HG02973 (cell line): ENCODE measurements around the gene POLA2.
"Not testable (repeated sequence)": the region's sequence is repeated elsewhere in the genome, so short reads cannot be mapped to it uniquely, and the experiment has no call there.

Experiments
- ATAC-seq: cut with Tn5 transposase; IDR thresholded peaks from one replicate; pipeline ENCODE4 v1.9.1; 2021; ENCODE audit warnings: moderate library complexity; ENCODE audit not compliant: unreplicated experiment

Gene POLA2

DNA sequence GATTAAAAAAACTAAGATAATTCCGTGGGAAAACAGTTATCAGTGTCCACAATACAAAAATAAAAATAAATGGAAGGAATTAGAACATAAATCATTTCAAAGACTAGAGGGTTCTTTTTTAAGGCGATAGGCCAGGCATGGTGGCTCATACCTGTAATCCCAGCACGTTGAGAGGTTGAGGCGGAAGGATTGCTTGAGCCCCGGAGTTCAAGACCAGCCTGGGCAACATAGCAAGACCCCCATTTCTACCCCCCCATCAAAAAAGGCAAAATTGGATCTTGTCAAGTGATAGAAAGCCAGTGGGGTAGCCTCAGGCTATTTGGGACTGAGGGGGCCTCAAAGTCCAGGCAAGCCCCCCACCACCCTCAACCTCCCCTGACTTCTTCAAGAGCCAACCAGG, 20.6 kb upstream of the POLA2 start:
- no peak for ATAC-seq

DNA sequence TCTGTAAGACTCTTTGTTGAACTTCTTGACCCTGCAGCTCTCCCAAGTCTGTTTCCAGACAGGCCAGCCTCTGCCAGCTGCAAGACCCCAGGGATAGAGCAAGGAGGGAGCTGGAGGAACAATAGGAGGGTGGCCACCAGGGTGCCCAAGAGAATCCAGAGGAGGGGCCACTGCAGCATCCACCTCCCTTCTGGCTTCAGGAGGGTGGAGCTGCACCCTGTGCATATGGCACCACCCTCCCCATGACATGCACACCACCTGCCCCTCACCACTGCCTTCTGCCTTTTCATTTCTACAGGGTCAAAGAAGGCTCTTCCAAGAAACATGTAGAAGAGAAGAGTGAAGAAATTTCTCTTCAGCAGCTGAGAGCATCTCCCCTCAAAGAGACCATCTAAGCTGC, 20.1 kb upstream of the POLA2 start:
- ATAC-seq: no peak

DNA sequence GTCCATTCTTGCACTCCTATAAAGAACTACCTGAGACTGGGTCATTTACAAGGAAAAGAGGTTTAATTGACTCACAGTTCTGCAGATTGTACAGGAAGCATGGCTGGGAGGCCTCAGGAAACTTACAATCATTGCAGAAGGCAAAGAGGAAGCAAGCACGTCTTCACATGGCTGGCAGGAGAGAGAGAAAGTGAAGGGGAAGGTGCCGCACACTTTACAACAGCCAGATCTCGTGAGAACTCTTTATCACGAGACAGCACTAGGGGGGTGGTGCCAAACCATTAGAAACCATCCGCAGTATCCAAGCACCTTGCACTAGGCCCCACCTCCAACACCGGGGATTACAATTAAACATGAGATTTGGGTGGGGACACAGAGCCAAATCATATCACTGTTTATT, 19.4 kb upstream of the POLA2 start:
- no peak for ATAC-seq

DNA sequence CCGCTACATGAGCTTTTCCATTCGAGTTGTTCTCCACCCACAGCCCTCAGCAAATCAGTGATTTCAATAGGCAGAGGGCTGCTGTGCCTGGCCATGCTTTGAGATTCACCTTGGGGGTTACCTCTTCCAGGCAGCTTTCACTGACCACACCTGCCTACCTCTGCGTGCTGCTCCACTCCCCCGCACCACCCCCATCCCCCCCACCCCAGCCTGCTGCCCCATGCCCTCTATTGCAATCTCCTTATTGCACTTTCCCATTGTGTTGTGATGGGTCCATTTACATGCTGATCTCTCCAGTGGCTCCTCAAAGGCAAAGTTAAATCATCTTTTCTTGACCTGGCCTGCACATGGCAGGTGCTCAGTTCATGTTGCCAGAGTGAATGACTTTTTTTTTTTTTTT, 18.0 kb upstream of the POLA2 start:
- no peak for ATAC-seq

DNA sequence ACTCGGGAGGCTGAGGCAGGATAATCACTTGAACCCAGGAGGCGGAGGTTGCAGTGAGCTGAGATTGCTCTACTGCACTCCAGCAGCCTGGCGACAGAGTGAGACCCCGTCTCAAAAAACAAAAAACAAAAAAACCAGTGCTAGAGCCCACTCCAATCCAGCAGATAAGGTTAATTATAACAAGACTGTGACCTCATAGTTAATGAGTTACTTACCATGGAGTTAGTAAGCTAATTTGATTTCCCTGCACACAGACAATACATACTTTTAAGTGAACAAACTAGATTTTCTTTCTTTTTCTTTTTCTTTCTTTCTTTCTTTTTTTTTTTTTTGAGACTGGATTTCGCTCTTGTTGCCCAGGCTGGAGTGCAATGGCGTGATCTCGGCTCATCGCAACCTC, 16.7 kb upstream of the POLA2 start:
- not testable (repeated sequence) for ATAC-seq

DNA sequence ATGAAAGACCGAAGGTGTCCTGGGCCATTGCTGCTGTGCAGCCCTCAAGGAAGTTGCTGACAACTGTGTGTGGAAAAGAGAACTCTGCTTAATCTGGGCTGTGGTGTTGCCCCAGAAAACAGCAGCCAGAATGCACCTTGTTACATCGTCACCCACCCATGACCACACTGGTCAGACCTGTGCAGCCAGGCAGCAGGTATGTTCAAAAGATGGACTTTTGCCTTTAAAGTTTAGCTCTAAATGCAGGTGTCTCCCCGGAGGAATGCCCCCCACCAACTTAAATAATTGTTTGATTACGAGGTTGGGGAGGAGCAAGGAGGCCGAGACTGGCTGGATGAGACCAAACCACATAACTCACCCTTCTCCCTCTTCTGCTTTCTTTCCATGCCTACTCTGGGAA, 15.3 kb upstream of the POLA2 start:
- no peak for ATAC-seq

DNA sequence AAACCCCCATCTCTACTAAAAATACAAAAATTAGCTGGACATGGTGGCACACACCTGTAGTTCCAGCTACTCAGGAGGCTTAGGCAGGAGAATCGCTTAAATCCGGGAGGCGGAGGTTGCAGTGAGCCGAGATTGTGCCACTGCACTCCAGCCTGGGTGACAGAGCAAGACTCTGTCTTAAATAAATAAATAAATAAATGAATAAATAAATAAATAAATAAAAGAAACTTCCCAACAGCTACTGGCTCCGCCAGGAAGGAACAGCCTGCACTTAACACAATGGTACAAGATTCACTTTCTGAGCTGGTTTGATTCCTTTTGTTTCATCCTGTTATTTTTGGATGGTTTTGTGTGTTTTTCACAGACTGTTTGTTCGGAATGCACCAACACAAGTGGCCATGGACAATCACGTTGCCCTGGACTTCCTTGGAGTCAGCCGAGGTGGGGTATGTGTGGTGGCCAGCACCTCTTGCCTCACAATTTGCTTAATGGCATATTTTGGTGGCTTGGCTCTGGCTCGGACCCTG, 13.5 kb upstream of the POLA2 start:
- ATAC-seq: not testable (repeated sequence)

DNA sequence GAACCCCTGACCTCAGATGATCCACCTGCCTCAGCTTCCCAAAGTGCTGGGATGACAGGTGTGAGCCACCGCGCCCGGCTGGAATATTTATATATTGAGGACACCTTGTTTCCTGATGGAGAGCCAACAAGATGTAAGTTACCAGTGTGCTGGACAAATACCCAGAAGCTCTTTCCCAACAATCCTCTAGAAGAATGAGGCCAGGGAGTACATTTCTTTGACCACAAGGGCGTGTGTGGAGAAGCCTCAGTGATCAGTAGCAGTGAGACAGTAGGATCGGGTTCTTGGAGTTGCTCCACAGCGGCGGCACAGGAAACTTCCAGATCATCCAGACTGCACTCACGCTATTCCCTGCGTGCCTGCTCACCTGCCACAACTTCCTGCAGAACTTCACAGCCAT, 10.3 kb upstream of the POLA2 start:
- ATAC-seq: no peak

DNA sequence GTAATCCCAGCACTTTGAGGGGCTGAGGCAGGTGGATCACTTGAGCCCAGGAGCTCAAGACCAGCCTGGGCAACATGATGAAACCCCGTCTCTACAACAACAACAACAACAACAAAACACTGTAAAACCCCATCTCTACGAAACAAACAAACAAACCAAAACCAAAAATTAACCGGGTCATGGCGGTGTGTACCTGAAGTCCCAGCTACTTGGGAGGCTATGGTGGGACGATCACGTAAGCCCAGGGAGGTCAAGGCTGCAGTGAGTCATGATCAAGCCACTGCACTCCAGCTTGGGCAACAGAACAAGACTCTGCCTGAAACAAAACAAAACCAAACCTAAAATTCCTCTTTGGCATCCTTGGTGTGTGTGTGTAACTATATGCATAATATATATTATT, 7.0 kb upstream of the POLA2 start:
- no peak for ATAC-seq

DNA sequence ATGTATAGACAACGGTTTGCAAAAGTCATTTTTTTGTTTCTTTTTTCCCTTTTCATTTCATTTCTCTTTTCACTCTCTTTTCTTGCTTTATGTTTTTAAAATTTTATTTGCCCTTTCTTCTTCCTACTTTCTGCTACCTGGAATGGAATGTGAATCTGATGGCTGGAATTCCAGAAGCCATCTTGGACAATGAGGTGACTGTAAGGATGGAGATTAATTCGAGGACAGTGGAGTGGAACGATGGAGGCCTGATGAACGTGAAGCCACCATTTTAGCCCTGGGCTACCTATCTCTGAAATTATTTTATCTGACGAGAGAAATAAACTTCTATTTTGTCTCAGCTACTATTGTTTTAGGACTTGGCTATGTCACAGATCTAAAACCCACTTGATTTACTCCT, 2.8 kb upstream of the POLA2 start:
- no peak for ATAC-seq

DNA sequence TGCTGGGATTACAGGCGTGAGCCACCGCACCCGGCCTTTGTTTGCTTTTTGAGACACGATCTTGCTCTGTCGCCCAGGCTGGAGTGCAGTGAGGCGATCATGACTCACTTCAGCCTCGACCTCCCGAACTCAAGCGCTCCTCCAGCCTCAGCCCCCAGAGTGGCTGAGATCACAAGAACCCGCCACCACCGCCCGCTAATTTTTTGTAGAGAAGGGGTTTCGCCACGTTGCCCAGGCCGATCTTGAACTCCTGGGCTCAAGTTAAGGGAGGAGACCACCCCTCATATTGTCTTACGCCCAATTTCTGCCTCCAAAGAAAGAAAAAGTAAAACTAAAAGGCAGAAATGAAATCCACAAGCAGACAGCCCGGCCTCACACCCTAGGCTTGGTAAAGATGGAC, 1.5 kb upstream of the POLA2 start:
- no peak for ATAC-seq

DNA sequence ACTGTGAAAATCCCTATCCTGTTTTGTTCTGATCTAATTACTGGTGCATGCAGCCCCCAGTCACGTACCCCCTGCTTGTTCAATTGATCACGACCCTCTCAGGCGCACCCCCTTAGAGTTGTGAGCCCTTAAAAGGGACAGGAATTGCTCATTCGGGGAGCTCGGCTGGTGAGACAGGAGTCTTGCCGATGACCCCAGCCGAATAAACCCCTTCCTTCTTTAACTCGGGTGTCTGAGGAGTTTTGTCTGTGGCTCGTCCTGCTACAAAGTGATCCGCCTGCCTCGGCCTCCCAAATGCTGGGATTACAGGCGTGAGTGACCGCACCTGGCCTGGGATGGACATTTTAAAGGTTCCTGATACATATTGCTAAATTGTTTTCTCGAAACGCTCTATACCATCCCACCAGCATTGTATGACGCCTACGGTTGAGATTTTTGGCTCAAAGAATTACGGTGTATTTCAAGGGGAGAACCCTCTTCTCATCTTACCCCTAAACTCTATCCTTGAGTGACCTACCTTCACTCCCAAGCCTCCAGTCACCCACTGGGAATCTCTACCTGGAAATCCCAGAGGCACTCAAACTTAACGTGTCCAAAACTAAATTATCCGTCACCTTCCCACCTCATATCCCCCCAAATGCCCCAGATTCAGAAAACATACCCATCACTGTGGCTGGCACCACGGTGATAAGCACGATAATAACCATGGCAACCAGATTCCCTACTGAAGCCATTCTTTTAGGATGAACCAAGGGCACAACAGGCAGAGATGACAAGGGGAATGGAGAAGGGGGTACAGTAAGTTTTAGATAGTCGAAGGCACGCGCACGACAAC, 789 bp upstream of the POLA2 start:
- ATAC-seq: no peak

DNA sequence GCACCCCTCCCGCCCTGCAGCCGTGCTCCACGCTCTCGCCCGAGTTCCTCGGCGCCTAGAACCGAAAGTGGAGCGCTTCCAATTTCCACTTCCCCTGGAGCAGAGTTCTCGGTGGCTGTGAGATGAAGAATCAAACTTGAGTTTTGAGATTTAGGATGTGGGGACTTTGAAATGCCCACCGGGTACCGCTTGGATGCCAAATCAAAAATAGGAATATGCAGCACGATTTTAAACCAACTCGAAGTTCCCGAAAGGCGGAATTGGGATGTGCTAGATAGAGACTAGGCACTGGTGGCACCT, 569 bp downstream of the POLA2 start:
- ATAC-seq: no peak

DNA sequence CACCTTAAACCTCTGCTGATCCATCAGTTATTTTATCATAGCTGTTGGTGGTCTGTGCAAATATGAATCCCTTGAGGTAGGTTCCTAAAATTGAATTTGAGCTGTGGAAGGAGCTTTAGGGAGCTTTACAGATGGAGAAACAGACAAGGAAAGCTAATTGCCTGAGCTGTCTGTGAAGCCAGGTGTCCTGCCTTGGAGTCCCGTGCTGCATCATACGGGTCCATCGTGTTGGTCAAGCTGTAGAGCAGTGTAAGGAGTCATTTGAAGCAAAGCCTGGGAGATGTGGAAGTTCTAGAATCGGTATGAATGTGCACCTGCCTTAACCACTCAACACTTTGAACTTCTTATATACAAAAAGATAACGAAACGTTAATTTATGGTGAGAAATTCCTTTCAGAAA, 1.0 kb downstream of the POLA2 start:
- no peak for ATAC-seq

DNA sequence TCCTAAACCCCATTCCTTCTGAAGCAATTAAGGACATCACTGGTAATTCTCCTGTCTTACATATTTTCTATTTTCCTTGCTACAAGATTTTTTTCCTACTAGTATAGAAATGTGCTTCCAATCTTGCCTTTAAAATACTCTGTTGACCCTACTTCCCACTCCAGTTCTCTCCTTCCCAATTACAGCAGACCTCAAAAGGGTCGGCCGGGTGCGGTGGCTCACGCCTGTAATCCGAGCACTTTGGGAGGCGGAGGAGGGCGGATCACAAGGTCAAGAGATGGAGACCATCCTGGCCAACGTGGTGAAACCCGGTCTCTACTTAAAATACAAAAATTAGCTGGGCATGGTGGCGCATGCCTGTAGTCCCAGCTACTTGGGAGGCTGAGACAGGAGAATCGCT, 3.0 kb downstream of the POLA2 start:
- ATAC-seq: not testable (repeated sequence)

DNA sequence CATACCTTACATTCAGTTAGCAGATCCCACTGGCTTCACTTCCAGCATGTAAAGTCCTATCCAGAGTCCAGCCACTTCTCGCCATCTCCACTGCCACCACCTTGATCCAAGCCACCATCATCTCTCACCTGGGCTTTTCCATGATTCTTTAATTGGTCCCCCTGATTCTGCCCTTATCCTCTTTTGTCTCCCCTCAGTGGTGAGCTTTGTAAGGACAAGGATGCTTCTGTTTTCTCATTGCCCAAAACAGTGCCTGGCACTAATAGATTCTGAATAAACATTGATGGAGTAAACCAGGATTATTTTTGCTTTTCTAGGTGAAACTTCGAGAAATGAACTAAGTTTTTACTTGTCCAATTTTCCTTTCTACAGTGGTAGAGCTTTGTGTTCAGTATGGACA, 4.4 kb downstream of the POLA2 start:
- no peak for ATAC-seq

DNA sequence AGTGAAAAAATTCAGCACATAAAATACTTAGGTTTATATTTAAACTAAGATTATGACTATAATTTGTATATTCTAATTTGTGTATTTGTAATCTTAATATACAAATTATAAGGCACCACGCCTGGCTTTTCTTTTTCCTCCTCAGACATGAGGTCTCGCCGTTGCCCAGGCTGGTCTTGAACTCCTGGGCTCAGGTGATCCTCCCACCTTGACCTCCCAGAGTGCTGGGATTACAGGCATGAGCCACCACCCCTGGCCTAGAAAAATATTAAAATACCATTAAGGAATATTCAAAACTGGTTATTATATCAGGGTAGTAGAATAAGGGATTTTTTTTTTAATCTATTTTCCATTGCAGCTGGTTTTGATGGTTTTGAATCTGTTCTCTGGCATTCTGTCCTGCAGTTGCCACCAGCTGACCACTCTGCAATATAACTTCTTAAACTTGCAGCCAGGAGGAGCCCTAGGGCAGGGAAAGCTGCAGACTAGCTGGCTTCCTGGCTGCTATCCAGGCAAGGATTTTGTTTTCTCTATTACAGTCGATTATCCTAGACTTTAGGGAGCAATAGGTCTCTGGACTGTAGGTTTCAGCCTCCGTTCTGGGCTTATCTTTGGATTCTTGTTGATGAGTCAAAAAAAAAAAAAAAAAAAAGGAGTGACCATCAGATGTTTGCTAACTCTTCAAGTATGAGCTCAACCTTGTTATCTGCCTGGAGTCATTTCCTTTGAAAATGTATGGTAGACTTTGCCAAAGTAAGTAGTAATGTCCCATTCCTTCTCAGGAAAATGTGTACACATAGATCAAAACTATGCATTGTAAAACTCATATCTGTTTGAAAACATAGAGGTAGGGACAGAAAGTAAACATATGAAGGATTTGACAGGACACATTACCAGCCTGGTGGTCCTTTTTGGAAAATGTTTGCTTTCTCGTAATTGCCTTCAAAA, 13.2 kb downstream of the POLA2 start:
- ATAC-seq: no peak

DNA sequence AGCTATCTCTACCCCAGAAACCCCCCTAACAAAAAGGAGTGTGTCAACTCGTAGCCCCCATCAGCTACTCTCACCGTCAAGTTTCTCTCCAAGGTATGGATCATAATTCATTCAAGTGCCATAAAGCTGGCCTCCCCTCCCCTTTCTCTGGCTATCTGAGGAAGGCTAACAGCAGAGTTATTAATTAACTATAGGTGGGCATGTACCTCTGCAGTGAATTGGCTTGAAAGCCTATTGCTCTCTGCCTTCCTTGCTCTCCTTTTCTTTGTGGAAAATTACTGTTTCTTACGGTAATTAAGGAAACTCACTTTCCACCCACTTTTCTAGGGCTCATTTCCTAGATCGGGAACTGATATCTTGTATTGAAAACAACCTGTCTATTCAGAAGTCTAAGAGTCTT, 14.1 kb downstream of the POLA2 start:
- ATAC-seq: no peak

DNA sequence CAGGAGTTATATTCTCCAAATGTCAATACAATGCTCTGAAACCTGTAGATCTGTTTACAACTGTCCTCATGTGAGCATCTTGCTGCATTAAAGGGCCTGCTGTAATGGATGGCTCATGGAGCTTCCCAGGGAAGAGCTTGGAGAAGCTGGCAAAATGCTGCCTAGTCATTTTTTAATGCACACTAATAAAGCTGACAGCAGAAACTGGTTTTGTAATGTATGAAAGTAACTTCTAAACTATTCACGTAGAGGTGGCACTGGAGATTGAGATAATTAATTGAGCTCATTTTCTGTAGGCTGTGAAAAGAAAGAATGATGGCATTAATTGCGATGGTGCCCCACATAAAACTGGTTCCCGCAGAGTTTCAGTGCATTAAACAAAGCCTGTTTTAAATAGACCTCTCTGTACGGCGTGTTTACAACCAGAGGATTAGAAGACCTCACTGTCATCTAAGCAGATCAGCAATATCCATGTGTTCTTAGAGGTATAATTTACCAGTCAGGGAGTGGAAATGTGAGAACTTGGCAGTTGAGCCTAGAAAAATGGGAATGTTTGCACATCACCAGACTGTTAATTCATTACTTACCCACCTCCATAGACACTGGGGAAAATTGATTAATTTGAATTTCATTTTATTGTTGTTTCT, 16.0 kb downstream of the POLA2 start:
- ATAC-seq: no peak

DNA sequence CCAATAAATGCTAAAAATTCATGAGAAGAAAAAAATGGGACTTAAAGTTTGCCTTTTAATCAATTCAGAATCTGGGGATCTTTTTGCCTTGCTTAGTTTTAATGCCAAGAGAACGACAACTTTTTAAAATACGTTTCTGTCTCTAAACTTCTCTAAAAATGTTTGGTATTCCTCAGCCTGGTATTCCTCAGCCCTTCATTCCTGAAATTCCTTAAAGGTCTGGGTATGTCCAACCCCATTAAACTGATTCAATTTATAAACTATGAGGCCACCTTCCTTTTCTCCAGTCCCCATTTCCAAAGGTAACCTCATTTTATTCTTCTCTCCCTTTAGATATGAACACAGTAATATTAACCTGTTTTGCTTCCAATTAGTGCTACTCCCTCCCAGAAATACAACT, 16.6 kb downstream of the POLA2 start:
- ATAC-seq: no peak

DNA sequence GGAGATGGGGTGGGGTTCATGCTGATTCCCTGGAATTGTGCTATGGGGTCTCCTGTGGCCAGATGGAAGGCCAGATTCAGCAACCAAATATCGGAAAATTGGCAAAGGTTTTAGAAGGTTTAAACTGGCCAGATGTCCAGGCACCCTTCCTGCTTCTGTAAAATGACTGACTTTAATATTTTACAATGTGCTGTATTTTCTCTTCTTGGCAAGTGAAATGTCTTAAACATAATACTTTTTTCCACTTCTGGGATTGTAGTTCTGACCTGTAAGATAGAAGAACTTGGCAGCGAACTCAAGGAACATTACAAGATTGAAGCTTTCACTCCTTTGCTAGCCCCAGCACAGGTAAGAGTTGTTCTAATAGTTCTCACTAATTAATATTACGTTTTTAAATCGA, 17.5 kb downstream of the POLA2 start:
- ATAC-seq: no peak
